K562 (cell line): ENCODE measurements around the gene BRD4. TPM values are rescaled to one million over a fixed set of nuclear protein-coding genes. Genes with fewer than 3 reads are reported as not detected.

ENCODE experiments used
- AFF4 ChIP-seq: sonication (generic); formaldehyde crosslinking; IDR thresholded peaks from 2 replicates; pipeline ENCODE4 v1.8.0; 2023; ENCODE audit warnings: mild to moderate bottlenecking, missing genetic modification reagents
- BRCA1 ChIP-seq, 2 experiments: fragments of 450-650 bp in 1 of 2; sonication (generic) in 1 of 2; formaldehyde crosslinking in 1 of 2; IDR thresholded peaks; 2 replicates each; pipeline versions ENCODE4 v1.5.0 to v1.6.1; 2017 to 2020; ENCODE audit warnings: mild to moderate bottlenecking in 1 of 2, missing genetic modification reagents in 1 of 2
- CSDE1 ChIP-seq, 2 experiments: fragments of 450-650 bp; IDR thresholded peaks; 2 replicates each; pipeline ENCODE4 v1.6.1; 2016; ENCODE audit warnings: mild to moderate bottlenecking in 1 of 2
- EP300 ChIP-seq: IDR thresholded peaks from 2 replicates; pipeline ENCODE4 v1.6.1; 2012; ENCODE audit warnings: low read length, improper control_type of control experiment
- FOXA1 ChIP-seq: fragments of 450-650 bp; IDR thresholded peaks from 2 replicates; pipeline ENCODE4 v1.6.1; 2016; ENCODE audit warnings: mild to moderate bottlenecking, borderline replicate concordance
- FOXK1 ChIP-seq: sonication (generic); formaldehyde crosslinking; IDR thresholded peaks from 2 replicates; pipeline ENCODE4 v1.8.0; 2022; ENCODE audit warnings: missing genetic modification reagents, mild to moderate bottlenecking, borderline replicate concordance
- GATA2 ChIP-seq: sonication (generic); formaldehyde crosslinking; IDR thresholded peaks from 2 replicates; pipeline ENCODE4 v1.4.0; 2020; ENCODE audit warnings: mild to moderate bottlenecking, missing genetic modification reagents
- GTF2E2 ChIP-seq: fragments of 200-800 bp; sonication (Bioruptor generic); IDR thresholded peaks from 2 replicates; pipeline ENCODE4 v1.6.1; 2016; ENCODE audit warnings: missing genetic modification characterization, missing compliant biosample characterization
- GTF3C2 ChIP-seq: IDR thresholded peaks from 3 replicates; pipeline ENCODE4 v1.6.1; 2011; ENCODE audit warnings: borderline replicate concordance, mild to moderate bottlenecking, moderate library complexity; ENCODE audit not compliant: insufficient read length; ENCODE audit errors: extremely low read depth
- JUND ChIP-seq, 2 experiments: IDR thresholded peaks; 2 replicates in 1 of 2; 3 replicates in 1 of 2; pipeline ENCODE4 v1.6.1; 2011; ENCODE audit warnings: borderline replicate concordance in 2 of 2, low read depth in 2 of 2, low read length in 2 of 2, improper control_type of control experiment in 1 of 2, missing biosample characterization in 1 of 2, missing genetic modification characterization in 1 of 2, missing genetic modification reagents in 1 of 2
- KAT7 ChIP-seq: sonication (generic); formaldehyde crosslinking; IDR thresholded peaks from 2 replicates; pipeline ENCODE4 v1.8.0; 2022; ENCODE audit warnings: missing genetic modification reagents, mild to moderate bottlenecking, borderline replicate concordance
- POLR2AphosphoS5 ChIP-seq: IDR thresholded peaks from 2 replicates; pipeline ENCODE4 v1.6.1; 2011; ENCODE audit warnings: mild to moderate bottlenecking, low read depth, low read length, moderate library complexity; ENCODE audit not compliant: control insufficient read depth, insufficient read depth
- POLR2B ChIP-seq: fragments of 450-650 bp; IDR thresholded peaks from 2 replicates; pipeline ENCODE4 v1.6.1; 2018; ENCODE audit warnings: low read depth; ENCODE audit not compliant: partially characterized antibody
- RBM25 ChIP-seq: fragments of 200-400 bp; formaldehyde crosslinking; IDR thresholded peaks from 2 replicates; pipeline ENCODE4 v1.6.1; 2018; ENCODE audit warnings: low read length, low read depth, moderate library complexity; ENCODE audit not compliant: severe bottlenecking
- SUPT5H ChIP-seq: fragments of 450-650 bp; IDR thresholded peaks from 2 replicates; pipeline ENCODE4 v1.6.1; 2016
- THAP7 ChIP-seq: fragments of 250-450 bp; sonication (Bioruptor Pico); IDR thresholded peaks from 2 replicates; pipeline ENCODE4 v1.5.0; 2021
- ZFX ChIP-seq: sonication (generic); formaldehyde crosslinking; IDR thresholded peaks from 2 replicates; pipeline ENCODE4 v1.8.0; 2022; ENCODE audit warnings: mild to moderate bottlenecking, missing genetic modification reagents, moderate library complexity
- ZNF324 ChIP-seq: fragments of 250-450 bp; sonication (Bioruptor Pico); IDR thresholded peaks from 2 replicates; pipeline ENCODE4 v1.4.0; 2020; ENCODE audit warnings: mild to moderate bottlenecking
- ZNF696 ChIP-seq: fragments of 250-450 bp; sonication (Bioruptor Pico); conservative IDR thresholded peaks from 2 replicates; pipeline ENCODE4 v1.4.0; 2020; ENCODE audit warnings: mild to moderate bottlenecking, moderate library complexity
- polyA plus RNA-seq, 8 experiments: library from polyadenylated mRNA; depleted of rRNA in 4 of 8; stranded (reverse) in 5 of 8; unstranded in 3 of 8; fragments of >200 nt; fragmentation: Nextera tagmentation in 2 of 8; fragmentation: Illumina TruSeq in 1 of 8; extraction: Ambion mirVana in 2 of 8; extraction: Trizol in 1 of 8; gene quantifications; 2 replicates each; pipeline versions ENCODE4 v1.2.1 to v1.2.3, GENCODE V29; 2011 to 2014; ENCODE audit warnings: inconsistent platforms in 1 of 8, missing spikeins in 1 of 8
- total RNA-seq, 7 experiments: library from RNA; depleted of rRNA in 6 of 7; stranded (reverse); fragments of >200 nt in 6 of 7; fragmentation: Illumina TruSeq in 2 of 7; extraction: Trizol in 2 of 7; gene quantifications; 2 replicates each; pipeline versions ENCODE4 v1.2.1 to v1.2.3, GENCODE V29; 2011 to 2021; ENCODE audit warnings: low replicate concordance in 1 of 7

BRD4 gene
- total and polyA plus RNA-seq, 9 of the 15 experiments (the other 6 are each of a cell fraction or from before 2014, with no cell fraction given) = 1.8 to 105 (median 15.6) TPM

- TF ChIP-seq GTF3C2 = no peak
- TF ChIP-seq KAT7 (CRISPR knock-in tag) = peak; percentile 72; the same call in 1 of the 2 replicates
- TF ChIP-seq POLR2B = peak; percentile 88
- TF ChIP-seq POLR2AphosphoS5 = peak; percentile 90
- no peak for TF ChIP-seq ZNF324 (CRISPR knock-in tag)
- TF ChIP-seq RBM25 = peak; percentile 100
- TF ChIP-seq EP300 = no peak
- TF ChIP-seq AFF4 = peak; percentile 87
- no peak for TF ChIP-seq ZNF696 (CRISPR knock-in tag)
- no peak for TF ChIP-seq JUND (IDR thresholded peaks at IDR 0.05; ENCODE audit: borderline replicate concordance, low read depth, low read length)
- TF ChIP-seq JUND (tag; IDR thresholded peaks at IDR 0.05; ENCODE audit: borderline replicate concordance, low read depth, low read length) = no peak
- TF ChIP-seq FOXA1 = no peak
- TF ChIP-seq ZFX (CRISPR knock-in tag) = peak; percentile 94
- TF ChIP-seq CSDE1 (IDR thresholded peaks at IDR 0.05) = no peak
- no peak for TF ChIP-seq BRCA1 (IDR thresholded peaks at IDR 0.05)
- no peak for TF ChIP-seq BRCA1 (CRISPR knock-in tag; IDR thresholded peaks at IDR 0.05)
- peak; percentile 93 for TF ChIP-seq SUPT5H
- TF ChIP-seq GATA2 (CRISPR knock-in tag) = no peak
- no peak for TF ChIP-seq THAP7
- TF ChIP-seq FOXK1 = 0 out of 2 replicates have a peak, but pooled peaks have one; percentile 42
- no peak; the same call in 1 of the 2 replicates for TF ChIP-seq GTF2E2 (tag)
These were observed 47.0 kb upstream of the BRD4 start, which contains the start of gene AKAP8 (continued) for GRCh38 chr19:15379083-15379998.
